Dermis microvascular lymphatic vessel endothelial cell (primary cell): ENCODE measurements around the gene ATP5PF. TPM values are rescaled to one million over a fixed set of nuclear protein-coding genes. Genes with fewer than 3 reads are reported as not detected.
A peak's percentile ranks its signal among the peaks of the same experiment; 100 is the strongest.
"Not testable (repeated sequence)": the region's sequence is repeated elsewhere in the genome, so short reads cannot be mapped to it uniquely, and the experiment has no call there.

Experiments used
- DNase-seq, 2 donors: peaks; one replicate each; pipeline versions ENCODE4 v3.0.0 to v3.0.0-alpha.2; 2010; ENCODE audit warnings: low read depth in 2 of 2
- total RNA-seq: library from RNA; depleted of rRNA; stranded (reverse); fragments of >200 nt; gene quantifications from 2 replicates; pipeline ENCODE4 v1.2.1, GENCODE V29; 2014

The ATP5PF gene, protein sequence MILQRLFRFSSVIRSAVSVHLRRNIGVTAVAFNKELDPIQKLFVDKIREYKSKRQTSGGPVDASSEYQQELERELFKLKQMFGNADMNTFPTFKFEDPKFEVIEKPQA
- 36.3 and 39.7 TPM in 2 replicates for total RNA-seq

DNA sequence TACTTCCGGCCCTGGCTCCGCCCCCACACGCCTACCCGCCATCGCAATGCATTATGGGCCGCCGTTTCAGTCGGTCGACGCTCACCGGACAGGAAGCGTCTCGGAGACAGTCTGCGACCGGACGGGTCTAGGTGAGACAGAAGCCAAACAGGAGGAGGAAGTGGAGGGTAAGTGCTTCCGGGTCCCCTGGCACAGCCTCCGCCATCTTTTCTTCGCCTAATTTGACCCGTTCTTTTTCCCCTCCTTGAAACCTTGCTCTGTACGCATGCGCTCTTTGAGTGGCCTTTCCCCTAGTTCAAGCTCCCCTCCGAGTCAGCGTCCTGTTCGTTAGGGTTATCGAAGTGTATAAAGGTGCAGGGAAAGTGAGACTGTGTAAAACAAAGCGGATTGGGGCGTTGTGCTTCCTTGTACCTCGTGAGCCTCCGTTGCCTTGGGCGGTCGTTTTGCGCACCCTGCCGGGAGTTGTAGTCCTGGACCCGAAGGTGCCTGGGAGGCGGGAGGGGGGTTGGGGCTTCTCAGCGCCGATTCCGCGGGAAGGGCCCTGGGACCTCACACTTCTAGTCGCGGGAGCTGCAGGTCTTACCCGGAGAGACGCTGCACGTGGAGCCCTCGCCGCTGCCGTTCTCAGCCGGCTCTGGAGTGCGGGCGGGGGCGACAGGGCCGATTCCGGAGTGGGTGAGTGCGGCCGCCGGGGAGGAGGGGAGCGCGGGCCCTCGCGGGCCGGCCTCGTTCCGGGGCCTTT is at the start of gene ATP5PF, which contains the start of gene GABPA:
TSS of gene ATP5PF (minus strand) at position 1 of the 742 bp plus-strand sequence. CDS start 5,110 bp downstream, outside the sequence.
TSS of gene GABPA (plus strand) at position 69 of the 742 bp plus-strand sequence. CDS start 6,627 bp downstream, outside the sequence.
- peak; percentile 98 to 99 for DNase-seq

DNA sequence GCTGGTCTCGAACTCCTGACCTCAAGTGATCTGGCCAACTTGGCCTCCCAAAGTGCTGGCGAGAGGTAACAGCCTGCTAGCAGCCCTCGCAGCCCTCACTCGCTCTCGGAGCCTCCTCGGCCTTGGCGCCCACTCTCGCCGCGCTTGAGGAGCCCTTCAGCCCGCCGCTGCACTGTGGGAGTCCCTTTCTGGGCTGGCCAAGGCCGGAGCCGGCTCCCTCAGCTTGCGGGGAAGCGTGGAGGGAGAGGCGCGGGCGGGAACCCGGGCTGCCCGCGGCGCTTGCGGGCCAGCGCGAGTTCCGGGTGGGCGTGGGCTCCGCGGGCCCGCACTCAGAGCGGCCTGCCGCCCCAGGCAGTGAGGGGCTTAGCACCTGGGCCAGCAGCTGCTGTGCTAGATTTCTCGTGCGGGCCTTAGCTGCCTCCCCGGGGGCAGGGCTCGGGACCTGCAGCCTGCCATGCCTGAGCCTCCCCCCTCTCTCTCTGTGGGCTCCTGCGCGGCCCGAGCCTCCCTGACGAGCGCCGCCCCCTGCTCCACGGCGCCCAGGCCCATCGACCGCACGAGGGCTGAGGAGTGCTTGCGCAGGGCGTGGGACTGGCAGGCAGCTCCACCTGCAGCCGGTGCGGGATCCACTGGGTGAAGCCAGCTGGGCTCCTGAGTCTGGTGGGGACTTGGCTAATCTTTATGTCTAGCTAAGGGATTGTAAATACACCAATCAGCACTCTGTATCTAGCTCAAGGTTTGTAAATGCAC is 43.6 kb upstream of the ATP5PF start:
- not testable (repeated sequence) for DNase-seq

DNA sequence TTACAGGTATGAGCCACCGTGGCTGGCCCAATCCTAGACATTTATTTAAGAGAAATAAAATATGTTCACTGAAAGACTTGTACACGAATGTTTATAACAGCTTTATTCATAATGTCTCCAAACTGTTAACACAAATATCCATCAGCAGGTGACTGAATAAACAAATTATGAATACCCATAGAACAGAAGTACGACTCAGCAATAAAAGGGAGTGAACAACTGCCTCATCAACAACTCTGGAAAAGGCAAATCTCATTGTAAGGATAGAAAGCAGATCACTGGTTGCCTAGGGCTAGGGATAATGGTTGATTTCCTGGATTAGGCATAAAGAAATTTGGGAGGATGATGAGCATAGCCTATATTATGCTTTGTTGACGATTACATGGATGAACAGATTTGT is 41.7 kb upstream of the ATP5PF start:
- no peak for DNase-seq

DNA sequence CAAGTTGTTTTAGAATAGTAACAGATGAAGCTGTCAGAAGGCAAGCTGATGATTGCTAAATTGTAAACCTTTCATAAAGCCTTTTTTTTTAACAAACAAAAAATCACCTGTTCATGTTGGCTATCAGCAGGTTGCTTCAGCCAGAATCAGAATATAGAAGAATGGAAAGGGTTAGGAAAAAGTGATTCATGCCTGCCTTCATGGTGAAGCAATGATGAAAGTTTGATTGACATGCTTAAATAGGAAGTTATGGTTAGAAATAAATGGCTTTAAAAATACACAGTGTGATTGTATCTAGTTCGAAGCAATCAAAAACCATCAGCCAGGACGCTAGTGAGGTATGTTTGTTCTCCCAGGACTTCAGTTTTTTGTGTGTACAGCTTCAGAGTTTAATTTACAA is 38.0 kb upstream of the ATP5PF start:
- peak; percentile 67 to 80 for DNase-seq

DNA sequence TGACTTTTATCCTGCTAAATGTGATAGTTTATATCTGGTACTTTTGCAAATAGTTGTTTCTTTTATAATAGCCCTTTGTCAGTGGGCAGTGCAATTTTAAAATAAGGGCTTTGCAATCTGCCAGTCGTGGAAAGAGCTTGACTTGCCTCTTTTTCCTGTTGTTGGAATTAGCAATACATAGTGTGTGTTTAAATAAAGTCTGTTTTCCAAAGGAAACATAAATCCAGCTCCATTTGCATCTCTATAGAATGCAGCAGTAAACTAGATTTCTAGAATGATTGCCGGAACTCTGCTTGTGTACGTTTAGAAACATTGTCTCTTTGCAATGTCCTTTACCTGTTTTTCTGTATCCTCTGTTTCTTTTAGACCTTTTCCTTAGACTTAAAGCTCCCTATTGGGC is 33.2 kb upstream of the ATP5PF start:
- DNase-seq, result no peak

DNA sequence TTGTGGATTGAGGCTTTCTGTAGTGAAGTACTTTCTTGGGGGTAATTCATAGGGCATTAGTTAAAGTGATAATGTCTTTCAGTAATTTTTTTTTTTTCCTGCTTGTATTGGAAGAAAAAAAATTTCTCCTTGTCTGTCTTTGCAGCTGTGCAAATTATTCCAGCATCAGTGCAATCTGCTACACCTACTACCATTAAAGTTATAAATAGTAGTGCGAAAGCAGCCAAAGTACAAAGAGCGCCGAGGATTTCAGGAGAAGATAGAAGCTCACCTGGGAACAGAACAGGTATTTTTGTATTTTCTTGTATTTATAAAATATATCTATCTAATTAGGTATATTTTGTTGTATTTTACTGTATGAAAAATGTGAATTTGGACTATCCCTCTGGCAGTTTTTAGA is 29.4 kb upstream of the ATP5PF start:
- no peak for DNase-seq

DNA sequence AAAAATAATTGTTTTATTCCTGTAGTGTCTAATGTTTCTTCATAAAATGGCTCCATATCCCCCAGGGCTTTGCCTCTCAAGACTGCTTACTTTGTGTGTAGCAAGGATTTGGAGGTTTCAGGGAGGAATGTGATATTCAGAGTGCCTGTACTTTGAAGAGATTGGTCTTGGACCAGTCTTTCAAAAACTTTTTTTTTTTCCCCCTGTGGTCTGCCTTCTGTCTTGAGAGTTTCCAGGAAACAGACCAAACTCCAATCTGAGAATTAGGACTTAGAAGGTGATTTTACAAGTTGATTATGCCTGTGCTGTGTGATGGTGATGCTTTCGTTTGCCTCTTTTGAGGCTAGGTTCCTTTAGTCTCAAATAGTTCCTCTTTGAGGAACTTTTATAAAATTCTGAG is 26.0 kb upstream of the ATP5PF start:
- no peak for DNase-seq

DNA sequence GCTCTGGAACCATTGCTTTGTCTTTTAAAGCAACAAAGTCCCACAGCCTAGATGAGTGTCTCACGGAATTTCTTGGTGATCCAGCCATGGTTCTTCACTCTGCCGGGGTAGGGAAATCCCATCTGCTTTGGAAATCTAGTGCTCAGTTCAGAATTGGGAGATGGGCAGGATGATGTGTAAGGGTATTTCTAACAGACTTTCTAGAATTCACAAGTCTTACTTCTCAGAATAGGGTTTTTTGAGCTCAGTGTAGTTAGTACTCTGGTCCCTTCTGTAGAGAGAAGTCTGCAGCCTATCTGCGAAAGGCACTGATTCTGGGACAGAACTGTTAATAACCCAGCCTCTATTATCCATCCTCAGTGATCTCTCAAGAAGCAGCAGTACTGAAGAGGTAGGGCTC is 25.4 kb upstream of the ATP5PF start:
- no peak for DNase-seq

DNA sequence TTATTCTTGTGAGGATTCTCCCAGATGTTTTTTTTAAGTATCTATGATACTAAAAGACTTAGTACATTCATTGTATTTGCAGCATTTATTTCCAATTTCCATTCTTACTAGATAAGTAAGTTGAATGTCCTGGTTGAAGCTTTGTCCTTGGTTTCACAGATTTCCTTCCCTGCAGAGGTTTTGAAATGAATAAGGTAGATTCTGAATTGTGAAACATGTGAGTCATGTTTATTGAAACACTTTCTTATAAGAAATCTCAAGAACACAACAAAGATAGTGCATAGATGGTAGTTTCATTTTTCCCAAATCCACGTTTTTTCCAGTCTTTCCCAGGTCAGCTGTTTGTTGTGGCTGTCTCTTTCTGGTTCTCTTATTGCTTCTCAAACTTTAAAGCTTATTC is 24.9 kb upstream of the ATP5PF start:
- no peak for DNase-seq

DNA sequence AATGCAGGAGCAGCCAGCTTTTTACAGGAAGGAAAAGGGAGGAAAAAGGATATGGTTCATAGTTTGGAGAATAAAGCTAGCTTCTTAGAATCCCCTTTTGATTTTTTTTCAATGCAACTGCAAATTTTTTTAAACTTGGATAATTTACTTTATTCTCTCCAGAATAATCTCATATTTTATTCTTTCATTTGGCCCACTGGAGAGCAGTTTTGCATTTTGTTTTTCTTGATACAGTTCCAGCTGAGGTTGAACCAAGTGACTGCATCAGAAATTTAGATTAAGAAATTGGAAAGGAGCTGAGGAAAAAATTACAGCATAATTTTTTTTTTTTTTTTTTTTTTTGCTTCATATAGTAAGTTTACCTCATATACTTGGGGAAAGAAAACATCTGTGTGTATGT is 22.8 kb upstream of the ATP5PF start:
- DNase-seq, result no peak

DNA sequence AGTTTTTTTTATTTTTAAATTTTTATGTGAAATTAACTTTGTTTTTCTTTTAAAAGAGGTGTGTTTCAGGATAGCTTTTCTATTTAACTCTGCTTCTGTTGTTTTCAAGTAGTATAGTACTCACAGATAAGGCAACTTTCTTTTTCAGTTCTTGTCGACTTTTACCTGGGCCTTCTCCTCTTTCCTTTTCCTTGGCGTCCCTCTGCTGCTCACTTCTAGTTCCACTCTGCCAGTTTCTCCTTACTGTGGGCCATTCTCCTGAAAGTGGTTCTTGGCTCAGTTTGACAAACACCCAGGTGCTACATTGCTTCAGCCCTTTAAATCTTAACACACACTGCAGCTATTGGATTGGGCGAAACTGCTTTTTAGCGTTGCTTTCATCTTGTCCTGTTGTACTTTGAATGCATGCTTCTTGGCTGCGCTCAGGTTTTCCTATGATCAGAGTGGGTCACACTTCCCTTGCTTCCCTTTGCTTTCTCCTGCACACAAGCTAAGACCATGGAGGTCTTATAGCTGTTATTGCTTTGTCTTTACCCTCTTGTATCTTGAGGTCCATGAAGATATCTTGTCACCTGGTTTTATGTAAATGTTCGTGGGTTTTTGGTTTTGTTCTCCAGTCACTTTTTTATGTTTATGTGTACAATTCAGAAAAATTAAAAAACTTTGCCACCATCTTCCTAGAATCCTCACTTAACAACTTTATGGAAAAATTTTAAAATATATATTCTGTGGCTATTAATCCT is 21.7 kb upstream of the ATP5PF start:
- DNase-seq, result peak in 1 of 2 donors; percentile 6

DNA sequence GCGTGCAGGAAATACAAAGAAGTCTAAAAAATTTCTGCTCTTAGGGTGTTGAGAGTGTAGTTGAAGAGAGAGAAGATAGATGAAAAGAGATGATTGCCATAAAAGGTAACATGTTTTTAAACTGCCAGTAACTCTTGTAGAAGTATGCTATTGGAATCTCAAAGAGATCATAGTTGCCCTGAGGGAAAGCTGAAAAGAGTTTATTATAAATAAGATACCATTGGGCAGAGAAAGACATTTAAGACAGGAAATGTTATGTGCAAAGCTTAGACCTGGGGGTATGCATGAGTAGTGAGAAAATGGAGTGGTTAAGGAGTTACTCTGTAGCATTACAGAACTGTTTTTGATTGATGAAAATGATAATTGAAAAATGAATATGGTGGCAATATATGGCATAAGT is 17.7 kb upstream of the ATP5PF start:
- no peak for DNase-seq

DNA sequence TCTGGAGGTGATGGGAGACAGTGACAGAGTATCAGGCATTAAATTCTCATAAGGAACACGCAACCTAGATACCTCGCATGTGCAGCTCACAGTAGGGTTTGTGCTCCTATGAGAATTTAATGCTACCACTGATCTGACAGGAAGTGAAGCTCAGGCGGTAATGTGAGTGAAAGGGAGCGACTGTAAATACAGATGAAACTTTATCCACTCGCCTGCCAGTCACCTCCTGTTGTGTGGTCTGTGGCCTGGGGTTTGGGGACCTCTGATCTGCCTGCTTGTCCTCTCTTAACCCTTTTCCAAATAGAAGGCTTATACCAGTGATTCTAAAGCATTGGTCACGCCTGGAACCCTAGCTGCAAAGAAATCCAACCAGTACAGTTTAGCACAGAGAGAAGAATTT is 15.4 kb upstream of the ATP5PF start:
- no peak for DNase-seq

DNA sequence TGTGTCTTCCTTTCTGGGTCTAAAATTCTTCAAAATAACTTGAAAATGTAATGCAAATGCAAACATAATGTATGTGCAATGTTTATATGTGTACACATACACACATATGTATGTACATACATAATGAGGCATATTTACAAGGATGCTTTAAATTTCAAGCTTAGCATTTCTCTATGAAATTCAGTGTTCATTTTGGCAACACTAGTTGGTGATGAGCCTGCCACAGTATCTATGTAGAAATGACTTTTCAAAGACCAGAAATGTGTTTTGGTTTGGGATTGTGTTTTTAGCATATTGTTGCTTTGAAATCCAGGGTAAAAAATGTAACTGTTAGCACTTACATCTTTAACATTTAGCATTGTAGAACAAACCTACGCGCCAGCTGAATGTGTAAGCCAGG is 10.2 kb upstream of the ATP5PF start:
- DNase-seq, result no peak

DNA sequence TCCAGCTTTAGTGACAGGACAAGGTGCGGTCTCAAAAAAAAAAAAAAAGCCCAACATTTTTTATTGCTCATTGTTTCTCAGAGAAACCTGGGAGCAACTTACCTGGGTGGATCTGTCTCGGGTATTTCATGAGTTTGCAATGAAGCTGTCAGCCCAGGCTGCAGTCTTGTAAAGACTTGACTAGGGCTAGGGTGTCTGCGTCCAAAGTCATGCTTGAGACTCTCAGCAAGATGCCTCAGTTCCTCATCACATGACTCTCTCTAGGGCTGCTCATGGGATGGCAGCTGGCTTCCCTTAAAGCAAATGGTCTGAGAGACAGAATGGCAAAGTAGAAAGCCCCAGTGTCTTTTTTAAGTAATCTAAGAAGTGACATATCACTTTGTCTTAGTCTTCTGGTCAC is 8.2 kb upstream of the ATP5PF start:
- no peak for DNase-seq

DNA sequence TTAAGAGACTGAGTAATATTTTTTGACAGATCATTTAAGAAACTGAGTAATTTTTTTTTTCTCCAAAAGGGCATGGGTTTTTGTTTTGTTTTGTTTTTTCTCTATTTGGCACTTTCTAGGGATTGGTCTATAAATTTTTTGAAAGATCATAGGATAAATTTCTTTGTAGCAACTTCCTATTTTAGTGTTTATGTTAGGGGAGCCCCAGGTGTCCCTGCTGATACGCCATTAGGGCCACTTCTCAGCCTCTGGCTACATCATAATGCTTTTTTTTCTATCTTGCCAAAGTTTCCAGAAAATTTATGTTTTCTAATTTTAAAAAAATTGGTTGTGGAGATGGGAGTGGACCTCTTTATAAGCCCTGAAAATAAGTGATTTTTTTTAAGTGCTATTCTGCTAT is 2.7 kb upstream of the ATP5PF start:
- no peak for DNase-seq

DNA sequence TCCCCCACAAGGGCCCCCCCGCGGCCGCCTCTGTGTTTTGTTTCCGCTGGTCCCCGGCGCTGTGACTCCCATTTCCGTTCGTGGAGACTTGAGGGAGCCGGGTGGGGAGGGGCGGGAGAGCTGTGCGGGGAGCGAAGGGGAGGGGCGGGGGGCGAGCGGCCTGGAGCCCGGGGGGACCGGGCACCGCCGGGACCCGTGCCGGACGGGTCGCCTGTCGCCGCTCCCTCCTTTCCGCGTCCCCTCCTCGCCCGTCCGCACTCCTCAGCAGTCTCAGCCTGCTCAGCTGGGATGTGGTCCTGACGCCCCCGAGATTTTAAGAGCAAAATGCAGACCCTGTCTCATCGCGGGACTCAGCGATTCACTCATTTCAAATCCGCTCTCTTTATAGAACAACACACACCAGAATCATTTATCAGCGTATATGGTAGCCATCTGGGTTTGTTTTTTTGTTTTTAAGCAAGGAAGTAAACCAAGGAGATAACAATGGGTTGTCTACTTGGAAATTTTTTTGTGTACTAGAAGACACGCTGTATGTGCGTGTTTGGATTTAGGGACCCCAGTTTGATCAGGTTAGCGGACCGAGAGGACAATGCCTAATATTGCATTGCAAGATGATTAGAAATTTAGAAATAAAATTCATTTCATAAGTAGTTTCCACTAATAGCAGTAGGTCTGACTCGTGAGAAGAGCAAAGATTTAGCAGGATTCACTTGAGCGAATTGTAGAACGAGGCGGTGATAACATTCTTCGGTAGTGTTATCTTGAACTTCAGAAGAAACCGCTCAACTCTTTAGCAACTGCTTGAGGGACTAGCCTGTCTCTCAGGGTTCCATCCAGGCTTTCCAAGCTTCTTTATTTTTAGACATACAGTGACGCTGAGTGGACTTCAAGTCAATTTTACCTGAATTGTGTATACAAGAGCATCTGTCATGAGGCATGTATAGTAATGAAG is 1.2 kb upstream of the ATP5PF start:
- peak; percentile 26 to 86 for DNase-seq

DNA sequence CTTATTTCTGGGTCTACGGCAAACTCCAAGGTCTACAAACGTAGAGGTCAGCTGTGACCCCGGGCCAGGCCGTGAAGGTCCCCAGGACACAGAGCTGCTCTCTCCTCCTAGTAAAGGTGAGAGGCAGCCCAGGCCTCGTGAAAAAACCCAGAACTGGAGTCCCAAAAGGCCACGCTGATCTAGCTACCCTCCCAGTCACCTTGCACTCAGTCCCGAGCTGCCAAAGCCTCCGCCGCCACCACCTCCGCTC is 125 bp downstream of the ATP5PF start:
- DNase-seq, result no peak

DNA sequence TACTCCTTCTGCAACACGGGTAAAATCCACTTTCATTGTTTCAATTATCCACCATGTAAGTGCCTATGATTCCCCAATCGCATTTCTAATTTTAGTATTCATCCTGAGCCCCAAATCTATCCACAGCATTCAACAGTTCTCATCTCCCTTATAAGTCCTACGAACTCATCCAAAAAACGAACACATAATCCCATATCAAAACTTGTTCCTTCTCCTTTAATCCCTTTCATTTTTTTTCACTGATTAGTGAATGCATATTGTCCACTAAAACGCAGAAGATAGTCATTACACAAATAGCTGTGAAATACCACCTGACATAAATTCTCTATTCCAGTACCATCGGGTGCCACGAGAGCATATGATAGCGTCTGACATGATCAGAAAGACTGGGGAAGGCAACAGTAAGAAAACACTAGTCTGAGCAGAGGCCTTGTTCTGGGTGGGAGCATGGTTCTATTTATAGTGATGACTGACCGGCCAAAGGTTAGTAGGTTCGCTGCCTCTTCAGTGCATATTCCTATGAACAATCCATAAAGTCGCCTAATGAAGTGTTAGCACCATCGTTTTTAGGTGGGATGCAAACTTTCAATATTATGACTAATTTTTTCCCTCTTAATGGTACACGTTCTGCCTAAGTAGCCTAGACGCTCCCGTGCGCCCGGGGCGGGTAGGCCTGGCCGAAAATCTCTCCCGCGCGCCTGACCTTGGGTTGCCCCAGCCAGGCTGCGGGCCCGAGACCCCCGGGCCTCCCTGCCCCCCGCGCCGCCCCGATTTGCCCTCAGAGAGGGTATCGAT is 648 bp downstream of the ATP5PF start:
- DNase-seq, result peak; percentile 14 to 51

DNA sequence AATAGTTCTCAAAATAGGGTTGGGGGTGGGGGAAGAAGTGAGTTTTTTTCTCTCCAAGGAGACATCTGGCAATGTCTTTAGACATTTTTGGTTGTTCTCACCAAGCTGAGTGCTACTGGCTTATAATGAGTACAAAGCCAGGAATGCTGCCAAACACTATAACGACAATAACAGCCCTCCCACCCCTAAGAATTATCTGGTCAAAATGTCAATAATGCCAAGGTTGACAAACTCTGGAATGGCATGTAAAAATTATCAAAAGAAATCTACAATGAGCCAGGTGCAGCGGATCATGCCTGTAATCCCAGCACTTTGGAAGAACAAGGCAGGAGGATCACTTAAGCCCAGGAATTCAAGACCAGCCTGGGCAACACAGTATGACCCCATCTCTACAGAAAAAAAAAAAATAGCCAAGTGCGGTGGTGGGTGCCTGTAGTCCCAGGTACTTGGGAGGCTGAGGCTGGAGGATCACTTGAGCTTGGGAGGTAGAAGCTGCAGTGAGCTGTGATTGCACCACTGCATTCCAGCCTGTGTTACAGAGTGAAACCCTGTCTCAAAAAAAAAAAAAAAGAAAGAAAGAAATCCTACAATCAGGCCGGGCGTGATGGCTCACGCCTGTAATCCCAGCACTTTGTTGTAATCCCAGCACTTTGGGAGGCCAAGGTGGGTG is 2.5 kb downstream of the ATP5PF start:
- no peak for DNase-seq
